Nephron progenitor cell (in vitro differentiated cells): ENCODE data around the gene UBD.

ENCODE experiments used
- DNase-seq: peaks from one replicate; pipeline ENCODE4 v3.0.0; 2021
- H3K27ac Mint-ChIP-seq: 2 replicates; pipeline ENCODE4 v1.8.0; 2021; ENCODE audit warnings: mild to moderate bottlenecking, moderate library complexity, mixed read lengths
- H3K27me3 Mint-ChIP-seq: 2 replicates; pipeline ENCODE4 v1.8.0; 2021; ENCODE audit warnings: mild to moderate bottlenecking, low read depth, mixed read lengths; ENCODE audit not compliant: poor library complexity
- H3K36me3 Mint-ChIP-seq: 2 replicates; pipeline ENCODE4 v1.8.0; 2021; ENCODE audit warnings: low read depth, mixed read lengths
- H3K4me1 Mint-ChIP-seq: 2 replicates; pipeline ENCODE4 v1.8.0; 2021; ENCODE audit warnings: mixed read lengths
- H3K4me3 Mint-ChIP-seq: 2 replicates; pipeline ENCODE4 v1.8.0; 2021; ENCODE audit warnings: mild to moderate bottlenecking, moderate library complexity, mixed read lengths
- H3K9me3 Mint-ChIP-seq: 2 replicates; pipeline ENCODE4 v1.8.0; 2021; ENCODE audit warnings: mild to moderate bottlenecking, moderate library complexity, mixed read lengths
- CTCF ChIP-seq: fragments of 200-600 bp; sonication (generic); IDR thresholded peaks from 2 replicates; pipeline ENCODE4 v1.5.0; 2021; ENCODE audit warnings: antibody characterized with exemption

The UBD gene

GRCh38 chr6:29598172-29598747 lies 38.7 kb upstream of the UBD start:
- H3K27me3 Mint-ChIP-seq, result no peaks in the 10 kb centered on the region
- peak overlapping the region; percentile 87 for H3K27ac Mint-ChIP-seq
- no peak for TF ChIP-seq CTCF
- H3K36me3 Mint-ChIP-seq, result peaks cover 19% of the 10 kb centered on the region
- no peak overlapping the region for H3K4me3 Mint-ChIP-seq
- no peak for DNase-seq
- peaks cover 23% of the 10 kb centered on the region for H3K4me1 Mint-ChIP-seq
- H3K9me3 Mint-ChIP-seq, result no peaks in the 10 kb centered on the region

- DNase-seq, result no peak
- Mint-ChIP-seq H3K4me1 (peaks cover 16% of the 10 kb centered on the region), H3K27me3 (no peaks in the 10 kb centered on the region), H3K27ac (no peak overlapping the region), H3K9me3 (no peaks in the 10 kb centered on the region), H3K36me3 (peaks cover 10% of the 10 kb centered on the region), H3K4me3 (no peak overlapping the region)
- TF ChIP-seq CTCF, result no peak
Measured at GRCh38 chr6:29597184-29597583, 37.7 kb upstream of the UBD start.

GRCh38 chr6:29596381-29596900 lies 36.9 kb upstream of the UBD start:
- Mint-ChIP-seq H3K4me1 (peaks cover 16% of the 10 kb centered on the region), H3K27ac (no peak overlapping the region), H3K4me3 (no peak overlapping the region), H3K9me3 (no peaks in the 10 kb centered on the region), H3K27me3 (no peaks in the 10 kb centered on the region), H3K36me3 (peaks cover 2% of the 10 kb centered on the region)
- no peak for DNase-seq
- no peak for TF ChIP-seq CTCF

- TF ChIP-seq CTCF, result no peak
- Mint-ChIP-seq H3K9me3 (no peaks in the 10 kb centered on the region), H3K27ac (no peak overlapping the region), H3K4me1 (peaks cover 6% of the 10 kb centered on the region), H3K27me3 (no peaks in the 10 kb centered on the region), H3K4me3 (no peak overlapping the region), H3K36me3 (no peaks in the 10 kb centered on the region)
- DNase-seq, result no peak
Measured at GRCh38 chr6:29593199-29593855, 33.8 kb upstream of the UBD start.

GRCh38 chr6:29591677-29592076 lies 32.1 kb upstream of the UBD start:
- Mint-ChIP-seq H3K4me1 (peaks cover 5% of the 10 kb centered on the region), H3K27ac (no peak overlapping the region), H3K4me3 (no peak overlapping the region), H3K27me3 (no peaks in the 10 kb centered on the region), H3K36me3 (no peaks in the 10 kb centered on the region), H3K9me3 (no peaks in the 10 kb centered on the region)
- no peak for TF ChIP-seq CTCF
- DNase-seq, result no peak
